ENCODE data around the gene SAFB. TPM values are rescaled to one million over a fixed set of nuclear protein-coding genes. Genes with fewer than 3 reads are reported as not detected.

SAFB gene
- total and polyA plus RNA-seq, 2 of the 13 experiments (the other 11 are each of a cell fraction or from before 2014, with no cell fraction given): 21.0 to 28.4 TPM

GRCh38 chr19:5621945-5622464 is 878 bp upstream of the SAFB start:
- Histone ChIP-seq H3K36me3 (replicated peaks in 1 of 2; ENCODE audit: control insufficient read depth in 1 of 2, insufficient read depth in 2 of 2, low read length in 2 of 2) (peaks cover 6 to 45% of the 10 kb centered on the region in 2 experiments), H3K4me2 (ENCODE audit: low read depth, low read length) (peak overlapping the region; percentile 82), H3K27me3 (ENCODE audit: control insufficient read depth in 1 of 2, insufficient read depth in 2 of 2, low read length in 2 of 2) (peaks cover 0 to 7% of the 10 kb centered on the region in 2 experiments; a peak in 2 of 5 replicates), H3K79me2 (ENCODE audit: insufficient read depth, low read length) (peaks cover 94% of the 10 kb centered on the region), H4K20me1 (ENCODE audit: insufficient read depth, low read length) (peaks cover 27% of the 10 kb centered on the region), H3K9me3 (ENCODE audit: low read length) (no peaks in the 10 kb centered on the region), H3K4me1 (ENCODE audit: insufficient read depth, low read length) (peaks cover 58% of the 10 kb centered on the region), H3K27ac (ENCODE audit: extremely low read length, insufficient read depth, low read length) (peak overlapping the region; percentile 94), H3K4me3 (replicated peaks in 1 of 3; ENCODE audit: insufficient read depth in 1 of 3, low read depth in 2 of 3, low read length in 3 of 3) (peak overlapping the region; percentile 95 to 99 (median 96)), H2AFZ (ENCODE audit: low read length) (no peak overlapping the region), H3K9ac (ENCODE audit: insufficient read depth, low read depth, low read length) (peak overlapping the region; percentile 96)
- DNase-seq (ENCODE audit: low spot score) (no peak), FAIRE-seq (no peak), ATAC-seq (no peak; the same call in 1 of the 3 replicates)
- intact Hi-C loops (cut with micrococcal nuclease; ENCODE audit: unreplicated experiment) (no loop called here), in situ Hi-C loops (cut with HindIII; ENCODE audit: extremely low pct_ligation_motif_present, low pct_unique_long_range_greater_than_20kb) (no loop called here)
- 1% methylated on average over 25 of the region's 35 CpGs for WGBS (ENCODE audit: low lambda C conversion rate)
- ChIA-PET CTCF (ENCODE audit: low intra/inter-chr PET ratio, low total read pairs) (interaction anchor here (1.0 kb wide), 1 partner anchor 67 kb away, joined by 3 read pairs; no protein-coding TSS in a partner anchor), POLR2A (interaction anchor here (0.7 to 3.4 kb wide), 25 partner anchors 8 to 282 kb away, joined by 3 to 21 read pairs (median 5); partner anchors contain the start of genes CATSPERD, LONP1, PTPRS and RPL36)
- no TSS peak for BruUV-seq (replicated peaks)
- no peak for TF ChIP-seq NAIF1 (CRISPR knock-in tag; IDR thresholded peaks at IDR 0.05; ENCODE audit: borderline replicate concordance)
- TF ChIP-seq FOXO4 (CRISPR knock-in tag; conservative IDR thresholded peaks at IDR 0.05): no peak
- TF ChIP-seq ZNF704 (CRISPR knock-in tag; IDR thresholded peaks at IDR 0.05; ENCODE audit: borderline replicate concordance): no peak
- TF ChIP-seq ZBTB26 (CRISPR knock-in tag; IDR thresholded peaks at IDR 0.05; ENCODE audit: borderline replicate concordance): no peak
- TF ChIP-seq TERF1 (CRISPR knock-in tag; IDR thresholded peaks at IDR 0.05): 0 out of 2 replicates have a peak, but pooled peaks have one; percentile 59
- TF ChIP-seq MXD1 (CRISPR knock-in tag; IDR thresholded peaks at IDR 0.05): 0 out of 2 replicates have a peak, but pooled peaks have one; percentile 11
- 0 out of 2 replicates have a peak, but pooled peaks have one; percentile 16 for TF ChIP-seq ZNF816 (CRISPR knock-in tag; IDR thresholded peaks at IDR 0.05; ENCODE audit: borderline replicate concordance)
- 0 out of 2 replicates have a peak, but pooled peaks have one; percentile 1 for TF ChIP-seq PAX8 (CRISPR knock-in tag; IDR thresholded peaks at IDR 0.05; ENCODE audit: borderline replicate concordance)
- TF ChIP-seq ZNF44 (CRISPR knock-in tag; IDR thresholded peaks at IDR 0.05): no peak
- 0 out of 2 replicates have a peak, but pooled peaks have one; percentile 70 for TF ChIP-seq CAMTA2 (CRISPR knock-in tag; IDR thresholded peaks at IDR 0.05; ENCODE audit: borderline replicate concordance)
- 0 out of 3 replicates have a peak, but pooled peaks have one; percentile 13 for TF ChIP-seq MXI1 (IDR thresholded peaks at IDR 0.05; ENCODE audit: borderline replicate concordance, low read depth, low read length)
- TF ChIP-seq NFE2L2 (IDR thresholded peaks at IDR 0.05; ENCODE audit: low read length): no peak
- no peak for TF ChIP-seq ZFP41 (CRISPR knock-in tag; IDR thresholded peaks at IDR 0.05; ENCODE audit: borderline replicate concordance)
- TF ChIP-seq CENPX (CRISPR knock-in tag; IDR thresholded peaks at IDR 0.05): no peak
- TF ChIP-seq RAD21 (CRISPR knock-in tag; IDR thresholded peaks at IDR 0.05): 0 out of 2 replicates have a peak, but pooled peaks have one; percentile 11
- TF ChIP-seq ZNF235 (CRISPR knock-in tag; IDR thresholded peaks at IDR 0.05; ENCODE audit: borderline replicate concordance): no peak
- TF ChIP-seq ZMYM4 (CRISPR knock-in tag; IDR thresholded peaks at IDR 0.05): no peak
- peak; percentile 19; the same call in 1 of the 2 replicates for TF ChIP-seq ARNT2 (CRISPR knock-in tag; IDR thresholded peaks at IDR 0.05; ENCODE audit: low read depth)
